ENCODE measurements around the gene NUP98. TPM values are rescaled to one million over a fixed set of nuclear protein-coding genes. Genes with fewer than 3 reads are reported as not detected.

The NUP98 gene
- total RNA-seq, 4 donors from 2014 or later: 65.2 to 128 (median 102) TPM

- ATAC-seq (peak; percentile 45 to 55), DNase-seq (no peak)
- Histone ChIP-seq H3K27me3 (no peaks in the 10 kb centered on the region), H3K36me3 (peaks cover 6 to 72% of the 10 kb centered on the region in 2 donors), H3K4me1 (peaks cover 19 to 24% of the 10 kb centered on the region in 2 donors), H3K4me3 (no peak overlapping the region), H3K27ac (peak overlapping the region; percentile 70 to 85 (median 70)), H3K9me3 (no peaks in the 10 kb centered on the region)
- in situ Hi-C loops (cut with MboI; ENCODE audit: low sequenced_read_pairs in 4 of 4) (no loop called here), intact Hi-C loops (cut with DNase I; ENCODE audit: low total_unique reads) (no loop called here)
- no peak for TF ChIP-seq POLR2A (IDR thresholded peaks at IDR 0.05)
- no peak for TF ChIP-seq CTCF (IDR thresholded peaks at IDR 0.05 in 4 of 5, conservative IDR thresholded peaks at IDR 0.05 in 1 of 5)
Observed at GRCh38 chr11:3684819-3685172, 112.6 kb downstream of the NUP98 start.

GRCh38 chr11:3684129-3684818, 113.1 kb downstream of the NUP98 start:
- H3K9me3 ChIP-seq: no peaks in the 10 kb centered on the region
- H3K27me3 ChIP-seq: no peaks in the 10 kb centered on the region
- in situ Hi-C loops (cut with MboI; ENCODE audit: low sequenced_read_pairs in 4 of 4) (no loop called here), intact Hi-C loops (cut with DNase I; ENCODE audit: low total_unique reads) (no loop called here)
- H3K4me3 ChIP-seq: no peak overlapping the region
- TF ChIP-seq POLR2A (IDR thresholded peaks at IDR 0.05) (no peak), CTCF (IDR thresholded peaks at IDR 0.05 in 4 of 5, conservative IDR thresholded peaks at IDR 0.05 in 1 of 5) (no peak)
- ATAC-seq (peak in 1 of 2 donors; percentile 5), DNase-seq (no peak)
- peaks cover 6 to 72% of the 10 kb centered on the region in 2 donors for H3K36me3 ChIP-seq
- H3K27ac ChIP-seq: peak overlapping the region; percentile 70 to 85 (median 70)
- H3K4me1 ChIP-seq: peaks cover 19 to 24% of the 10 kb centered on the region in 2 donors

GRCh38 chr11:3683039-3683438, 114.3 kb downstream of the NUP98 start:
- Histone ChIP-seq H3K4me1 (peaks cover 19 to 24% of the 10 kb centered on the region in 2 donors), H3K27me3 (no peaks in the 10 kb centered on the region), H3K9me3 (no peaks in the 10 kb centered on the region), H3K4me3 (no peak overlapping the region), H3K36me3 (peaks cover 6 to 72% of the 10 kb centered on the region in 2 donors), H3K27ac (no peak overlapping the region)
- ATAC-seq (no peak), DNase-seq (no peak)
- in situ Hi-C loops (cut with MboI; ENCODE audit: low sequenced_read_pairs in 4 of 4) (no loop called here), intact Hi-C loops (cut with DNase I; ENCODE audit: low total_unique reads) (no loop called here)
- no peak for TF ChIP-seq CTCF (IDR thresholded peaks at IDR 0.05 in 4 of 5, conservative IDR thresholded peaks at IDR 0.05 in 1 of 5)
- no peak for TF ChIP-seq POLR2A (IDR thresholded peaks at IDR 0.05)

GRCh38 chr11:3679077-3679476, 118.3 kb downstream of the NUP98 start:
- DNase-seq: no peak
- Histone ChIP-seq H3K36me3 (peaks cover 6 to 96% of the 10 kb centered on the region in 2 donors), H3K9me3 (no peaks in the 10 kb centered on the region), H3K4me1 (peaks cover 0 to under 1% of the 10 kb centered on the region in 2 donors), H3K4me3 (no peak overlapping the region), H3K27ac (no peak overlapping the region), H3K27me3 (no peaks in the 10 kb centered on the region)
- no peak for ATAC-seq
- intact Hi-C loops (cut with DNase I; ENCODE audit: low total_unique reads) (no loop called here), in situ Hi-C loops (cut with MboI; ENCODE audit: low sequenced_read_pairs in 4 of 4) (no loop called here)
- TF ChIP-seq POLR2A (IDR thresholded peaks at IDR 0.05): no peak
- TF ChIP-seq CTCF (IDR thresholded peaks at IDR 0.05 in 4 of 5, conservative IDR thresholded peaks at IDR 0.05 in 1 of 5): no peak

Measured in gastrocnemius medialis (tissue), 4 donors.